ENCODE results near the gene NHEJ1.

- TF ChIP-seq CTCF (conservative IDR thresholded peaks at IDR 0.05; ENCODE audit: low read depth, low read length) (no peak), EZH2phosphoT487 (IDR thresholded peaks at IDR 0.05; ENCODE audit: borderline replicate concordance, low read length) (no peak)
Measured at GRCh38 chr2:219059375-219059724, 101.3 kb downstream of the NHEJ1 start.

Measured in PC-3 (cell line).